HL-60/S4 treated with phorbol 12-myristate 13-acetate at 8.2 ng/mL for 4 days and 3 days (cell line): ENCODE results near the gene NOP16.

Source experiments
- in situ Hi-C: fragments of 300-500 bp; cut with MboI; formaldehyde crosslinking; loops from 2 replicates; pipeline ENCODE4 v1.15.0; 2022; ENCODE audit warnings: low sequenced_read_pairs

NOP16 gene

GRCh38 chr5:176361437-176362232 is 26.8 kb downstream of the NOP16 start, which contains the start of gene KIAA1191:
KIAA1191 (minus strand) TSS chr5:176361764; CDS start chr5:176359508, 2,256 bp downstream.
- in situ Hi-C loops = no loop called here

GRCh38 chr5:176360894-176361436 is 27.4 kb downstream of the NOP16 start:
- in situ Hi-C loops = no loop called here

- in situ Hi-C loops = no loop called here
Measured at GRCh38 chr5:176359658-176360057, 28.7 kb downstream of the NOP16 start.

GRCh38 chr5:176356179-176356566 is 32.2 kb downstream of the NOP16 start:
- in situ Hi-C loops = no loop called here

- in situ Hi-C loops = no loop called here
Measured at GRCh38 chr5:176355400-176356178, 32.8 kb downstream of the NOP16 start.

- in situ Hi-C loops = no loop called here
Measured at GRCh38 chr5:176353533-176353932, 34.9 kb downstream of the NOP16 start.

GRCh38 chr5:176352116-176352878 is 36.1 kb downstream of the NOP16 start:
- in situ Hi-C loops = no loop called here

- in situ Hi-C loops = no loop called here
Measured at GRCh38 chr5:176350416-176350815, 38.0 kb downstream of the NOP16 start.

GRCh38 chr5:176342766-176343458 is 45.5 kb downstream of the NOP16 start:
- in situ Hi-C loops = no loop called here

GRCh38 chr5:176342158-176342483 is 46.3 kb downstream of the NOP16 start:
- in situ Hi-C loops = no loop called here

- in situ Hi-C loops = no loop called here
Measured at GRCh38 chr5:176341325-176342157, 46.9 kb downstream of the NOP16 start.

- in situ Hi-C loops = no loop called here
Measured at GRCh38 chr5:176339304-176339703, 49.1 kb downstream of the NOP16 start.

GRCh38 chr5:176337913-176338312 is 50.5 kb downstream of the NOP16 start:
- in situ Hi-C loops = no loop called here

GRCh38 chr5:176334031-176334770 is 54.2 kb downstream of the NOP16 start:
- in situ Hi-C loops = no loop called here
